NT2/D1 (cell line): ENCODE measurements around the gene FEZ2.

Source experiments
- DNase-seq: peaks from one replicate; pipeline ENCODE4 v3.0.0-alpha.2; 2011; ENCODE audit warnings: low read depth, low spot score
- H3K27me3 ChIP-seq: 2 replicates; pipeline ENCODE4 v1.6.0; 2011; ENCODE audit warnings: mild to moderate bottlenecking; ENCODE audit not compliant: insufficient read length, insufficient read depth
- H3K36me3 ChIP-seq: 2 replicates; pipeline ENCODE4 v1.6.1; 2011; ENCODE audit warnings: mild to moderate bottlenecking, low read length, mixed read lengths; ENCODE audit not compliant: insufficient read depth, insufficient read length
- H3K4me1 ChIP-seq: 2 replicates; pipeline ENCODE4 v1.5.1; 2011; ENCODE audit not compliant: insufficient read depth, insufficient read length
- H3K4me3 ChIP-seq: 2 replicates; pipeline ENCODE4 v1.5.1; 2011; ENCODE audit warnings: low read depth; ENCODE audit not compliant: insufficient read length
- H3K9ac ChIP-seq: 2 replicates; pipeline ENCODE4 v1.6.0; 2011; ENCODE audit warnings: low read depth; ENCODE audit not compliant: insufficient read length
- H3K9me3 ChIP-seq: 2 replicates; pipeline ENCODE4 v1.5.1; 2011; ENCODE audit warnings: mild to moderate bottlenecking, low read length; ENCODE audit not compliant: insufficient read depth
- SUZ12 ChIP-seq: IDR thresholded peaks from 2 replicates; pipeline ENCODE4 v1.6.1; 2011; ENCODE audit not compliant: insufficient read length, insufficient read depth; ENCODE audit errors: extremely low read depth
- YY1 ChIP-seq: IDR thresholded peaks from 2 replicates; pipeline ENCODE4 v1.6.1; 2011; ENCODE audit not compliant: insufficient read length, insufficient read depth
- ZNF274 ChIP-seq: IDR thresholded peaks from 2 replicates; pipeline ENCODE4 v1.6.1; 2011; ENCODE audit warnings: mild to moderate bottlenecking, low read depth, low read length

The FEZ2 gene

DNA sequence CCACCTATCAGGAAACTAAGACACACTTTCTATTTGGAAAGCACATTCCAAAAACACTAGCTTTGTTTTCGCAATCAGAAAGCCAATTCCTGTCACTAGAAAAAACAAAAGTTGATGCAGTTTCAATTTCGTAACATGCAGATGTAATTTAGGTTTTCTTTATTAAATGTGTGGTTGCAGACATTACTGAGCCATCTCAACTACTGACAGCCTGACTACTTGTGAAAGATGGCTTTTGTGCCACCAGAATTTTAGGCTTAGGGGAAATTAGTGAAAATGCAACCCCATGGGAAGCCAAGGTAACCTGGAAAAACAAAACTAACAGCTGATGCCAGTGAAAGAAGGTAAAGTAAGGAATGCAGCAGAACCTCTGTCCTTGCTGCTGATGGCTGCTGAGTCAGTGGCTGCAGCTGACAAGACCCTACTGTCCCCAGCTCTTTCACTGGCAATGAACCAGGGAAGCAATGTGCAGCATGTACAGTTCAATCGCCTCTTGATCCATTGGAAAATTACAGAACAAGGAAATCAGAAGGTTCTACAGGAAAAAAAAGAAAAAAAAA is 34.9 kb downstream of the FEZ2 start:
- TF ChIP-seq SUZ12 (no peak), ZNF274 (no peak), YY1 (no peak)
- no peaks in the 10 kb centered on the region for H3K4me1 ChIP-seq
- no peak overlapping the region for H3K4me3 ChIP-seq
- H3K27me3 ChIP-seq, result no peaks in the 10 kb centered on the region
- no peak for DNase-seq
- no peak overlapping the region for H3K9ac ChIP-seq
- H3K9me3 ChIP-seq, result no peaks in the 10 kb centered on the region
- peaks cover 23% of the 10 kb centered on the region for H3K36me3 ChIP-seq

DNA sequence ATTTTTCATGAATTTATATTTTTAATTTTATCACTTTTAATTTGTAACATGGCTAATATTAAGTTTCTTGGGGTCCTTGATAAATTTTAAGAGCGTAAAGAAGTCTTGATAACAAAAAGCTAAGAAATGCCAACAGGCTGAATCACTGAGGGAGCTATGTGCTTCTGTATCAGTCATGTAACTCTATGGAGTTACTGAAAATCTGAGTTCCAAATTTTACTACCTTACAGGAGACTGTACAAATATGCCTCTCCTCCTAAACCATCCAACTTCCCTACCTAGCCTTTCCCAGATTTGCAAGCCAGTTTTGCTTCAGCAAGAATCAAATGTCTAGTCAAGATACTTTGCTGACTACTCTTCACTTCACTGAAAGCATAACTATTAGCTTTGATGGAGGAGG is 35.7 kb downstream of the FEZ2 start:
- DNase-seq, result no peak
- Histone ChIP-seq H3K4me1 (no peaks in the 10 kb centered on the region), H3K36me3 (peaks cover 27% of the 10 kb centered on the region), H3K9me3 (no peaks in the 10 kb centered on the region), H3K4me3 (no peak overlapping the region), H3K27me3 (no peaks in the 10 kb centered on the region), H3K9ac (no peak overlapping the region)
- no peak for TF ChIP-seq SUZ12
- TF ChIP-seq YY1, result no peak
- TF ChIP-seq ZNF274, result no peak

DNA sequence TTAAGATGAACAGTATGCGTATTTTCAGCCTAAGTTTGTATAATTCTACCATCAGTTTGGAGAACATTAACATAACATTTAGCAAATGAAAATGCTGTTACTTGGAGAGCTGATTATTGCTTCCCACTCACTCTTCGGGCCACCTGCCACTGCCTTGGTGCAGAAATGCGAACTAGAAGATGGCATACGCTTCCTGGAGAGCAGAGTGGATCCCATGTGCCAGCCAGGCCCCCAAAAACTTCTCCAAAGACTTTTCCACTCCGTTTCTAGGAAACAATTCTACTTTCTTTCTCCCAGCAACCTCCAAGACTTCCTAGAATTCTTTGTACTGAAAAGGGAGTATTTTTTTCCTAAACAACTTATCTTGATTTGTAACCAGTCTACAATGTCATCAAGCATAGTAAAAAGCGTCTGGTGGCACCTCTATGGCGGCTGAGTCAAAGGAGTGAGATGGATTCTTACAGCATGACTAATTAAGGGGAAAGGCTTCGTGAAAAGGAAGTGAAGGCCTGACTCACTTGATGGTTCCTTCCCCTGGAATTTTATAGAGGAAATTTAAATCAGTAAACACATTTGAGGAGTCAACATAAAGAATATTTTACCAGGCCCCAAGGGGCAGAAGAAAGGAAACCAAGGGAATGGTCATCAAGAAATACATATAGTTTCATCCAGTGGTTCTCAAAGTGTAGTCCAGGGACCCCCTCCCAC is 36.6 kb downstream of the FEZ2 start:
- Histone ChIP-seq H3K4me3 (no peak overlapping the region), H3K27me3 (no peaks in the 10 kb centered on the region), H3K9ac (no peak overlapping the region), H3K36me3 (peaks cover 24% of the 10 kb centered on the region), H3K4me1 (no peaks in the 10 kb centered on the region), H3K9me3 (no peaks in the 10 kb centered on the region)
- TF ChIP-seq ZNF274, result no peak
- TF ChIP-seq YY1, result no peak
- TF ChIP-seq SUZ12, result no peak
- peak; percentile 22 for DNase-seq

DNA sequence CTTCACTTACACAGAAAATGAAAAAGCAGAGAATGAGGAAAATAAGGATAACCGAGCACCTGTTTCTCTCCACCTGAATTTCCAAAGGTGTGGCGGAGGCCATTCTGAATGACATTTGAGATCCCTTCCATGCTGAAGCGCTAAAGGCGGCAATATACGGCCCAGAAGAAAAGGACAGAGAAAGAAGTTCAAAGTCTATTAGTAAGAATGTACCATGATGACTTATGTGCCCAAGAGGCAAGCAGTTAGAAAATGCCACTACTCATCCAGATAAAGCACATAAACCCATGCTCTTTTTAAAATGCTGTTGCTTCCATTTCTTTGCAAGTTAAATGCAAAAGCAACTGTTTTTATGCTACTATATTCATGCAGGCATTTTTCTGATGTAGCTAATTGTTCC is 37.2 kb downstream of the FEZ2 start:
- Histone ChIP-seq H3K36me3 (peaks cover 22% of the 10 kb centered on the region), H3K4me3 (no peak overlapping the region), H3K9me3 (no peaks in the 10 kb centered on the region), H3K9ac (no peak overlapping the region), H3K27me3 (no peaks in the 10 kb centered on the region), H3K4me1 (no peaks in the 10 kb centered on the region)
- DNase-seq, result no peak
- no peak for TF ChIP-seq SUZ12
- TF ChIP-seq YY1, result no peak

DNA sequence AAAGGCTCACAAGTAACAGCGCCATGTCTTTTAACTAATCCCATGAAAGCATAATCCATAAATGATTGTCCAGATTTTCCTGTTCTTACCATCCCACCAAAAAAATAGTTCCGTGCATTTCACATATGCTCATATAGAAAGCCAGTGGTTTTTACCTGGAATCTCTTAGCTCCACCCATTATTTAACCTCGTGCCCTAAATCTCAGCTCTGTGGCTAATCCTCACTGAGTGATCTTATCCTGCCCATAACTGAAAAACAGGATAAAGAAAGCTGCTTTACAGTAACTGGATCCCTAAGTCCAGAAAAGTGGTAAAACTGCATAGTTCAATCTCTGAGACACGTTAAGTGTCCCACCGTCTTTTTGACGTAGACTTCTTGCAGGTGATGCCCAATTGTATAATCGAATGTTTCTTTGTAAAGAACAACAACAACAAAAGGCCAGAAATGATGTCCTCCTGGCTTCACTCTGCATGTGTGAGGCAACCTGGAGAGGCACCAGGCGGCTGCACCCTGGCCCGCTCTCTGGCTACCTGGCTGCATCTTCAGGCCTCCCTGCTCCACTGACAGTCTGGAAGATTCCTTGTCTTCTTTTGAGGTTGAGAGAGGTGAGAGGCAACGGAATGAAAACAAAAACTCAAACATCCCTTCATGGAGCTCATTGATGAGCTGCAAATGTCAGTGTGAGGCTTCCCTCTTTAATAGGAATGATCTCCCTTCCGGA is 38.6 kb downstream of the FEZ2 start:
- no peaks in the 10 kb centered on the region for H3K9me3 ChIP-seq
- H3K4me1 ChIP-seq, result no peaks in the 10 kb centered on the region
- H3K27me3 ChIP-seq, result no peaks in the 10 kb centered on the region
- no peak overlapping the region for H3K9ac ChIP-seq
- TF ChIP-seq SUZ12, result no peak
- TF ChIP-seq YY1, result no peak
- no peak for TF ChIP-seq ZNF274
- no peak for DNase-seq
- no peak overlapping the region for H3K4me3 ChIP-seq
- peaks cover 21% of the 10 kb centered on the region for H3K36me3 ChIP-seq

DNA sequence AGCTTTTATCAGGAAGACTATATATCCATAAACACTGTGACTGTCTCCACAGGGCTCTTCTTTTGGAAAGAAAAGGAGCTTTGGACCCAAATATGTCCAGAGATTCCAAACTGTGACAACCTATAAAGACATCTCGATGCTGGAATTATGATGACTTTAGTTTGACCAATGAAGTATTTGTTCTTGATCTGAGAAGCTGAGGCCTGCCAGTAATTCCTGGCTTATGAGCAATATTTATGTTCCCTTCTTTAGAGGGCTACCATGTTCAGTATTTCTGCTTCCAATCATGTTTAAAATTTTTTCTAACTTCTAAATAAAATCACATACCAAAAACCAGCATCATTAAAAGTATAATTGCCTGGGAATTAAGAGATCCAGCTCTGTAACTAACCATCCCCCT is 41.1 kb downstream of the FEZ2 start:
- H3K4me1 ChIP-seq, result no peaks in the 10 kb centered on the region
- H3K36me3 ChIP-seq, result peaks cover 37% of the 10 kb centered on the region
- H3K9ac ChIP-seq, result no peak overlapping the region
- no peaks in the 10 kb centered on the region for H3K9me3 ChIP-seq
- no peaks in the 10 kb centered on the region for H3K27me3 ChIP-seq
- TF ChIP-seq YY1, result no peak
- DNase-seq, result no peak
- no peak overlapping the region for H3K4me3 ChIP-seq

DNA sequence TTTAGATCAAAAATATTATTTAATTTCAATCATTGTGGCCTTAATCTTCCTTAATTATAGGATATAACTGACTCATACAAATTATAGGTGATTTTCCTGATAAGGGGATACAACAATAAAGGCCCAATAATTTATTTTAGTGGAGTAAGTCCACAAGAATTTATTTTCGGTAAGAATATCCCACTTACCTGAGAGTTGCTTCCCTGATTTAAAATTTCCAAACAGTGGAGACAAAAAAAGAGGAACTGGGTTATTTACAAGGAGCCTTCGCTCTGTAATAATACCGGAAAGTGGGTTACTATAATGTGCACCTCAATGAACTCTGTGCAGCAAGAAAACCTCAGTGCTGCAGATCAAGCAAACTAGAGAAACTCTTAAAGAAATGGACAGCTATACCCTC is 42.2 kb downstream of the FEZ2 start:
- H3K36me3 ChIP-seq, result peaks cover 47% of the 10 kb centered on the region
- no peaks in the 10 kb centered on the region for H3K27me3 ChIP-seq
- H3K9ac ChIP-seq, result no peak overlapping the region
- H3K4me1 ChIP-seq, result no peaks in the 10 kb centered on the region
- no peak for DNase-seq
- no peak overlapping the region for H3K4me3 ChIP-seq
- no peak for TF ChIP-seq SUZ12
- no peak for TF ChIP-seq ZNF274
- no peak for TF ChIP-seq YY1
- no peaks in the 10 kb centered on the region for H3K9me3 ChIP-seq
